SIG-M5 (cell line): Measurements from ENCODE around the gene LYPD4.
"Not testable (repeated sequence)": the region's sequence is repeated elsewhere in the genome, so short reads cannot be mapped to it uniquely, and the experiment has no call there.

Experiments
- DNase-seq: peaks from one replicate; lab custom pipeline; 2025; lab: John Stamatoyannopoulos, UW

LYPD4 gene

GRCh38 chr19:41799444-41800000, 45.0 kb downstream of the LYPD4 start:
- no peak for DNase-seq

GRCh38 chr19:41796901-41797300, 47.6 kb downstream of the LYPD4 start:
- no peak for DNase-seq

DNA sequence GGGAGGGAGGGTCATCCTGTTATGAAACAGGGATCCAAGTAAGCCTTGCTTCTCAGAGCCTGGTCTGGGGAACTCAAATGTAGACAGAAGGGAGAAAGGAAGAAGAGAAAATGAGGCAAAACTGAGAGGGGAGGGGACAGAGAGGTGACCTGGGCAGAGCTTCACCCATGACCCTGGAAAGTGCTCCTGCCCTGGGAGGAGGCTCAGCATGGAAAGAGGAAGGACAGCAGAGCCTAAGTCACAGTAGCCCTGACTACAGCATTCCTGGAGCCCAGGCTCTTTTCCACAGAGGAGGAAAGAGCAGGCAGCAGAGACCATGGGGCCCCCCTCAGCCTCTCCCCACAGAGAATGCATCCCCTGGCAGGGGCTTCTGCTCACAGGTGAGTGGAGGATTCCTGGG, 48.1 kb downstream of the LYPD4 start, which contains the start of gene CEACAM3:
Gene CEACAM3 (plus strand): TSS at position 226 of the 400 bp plus-strand sequence. CDS start 91 bp downstream, at position 317.
- DNase-seq = no peak

- no peak for DNase-seq
Observed at GRCh38 chr19:41795031-41795461, 49.4 kb downstream of the LYPD4 start.

DNA sequence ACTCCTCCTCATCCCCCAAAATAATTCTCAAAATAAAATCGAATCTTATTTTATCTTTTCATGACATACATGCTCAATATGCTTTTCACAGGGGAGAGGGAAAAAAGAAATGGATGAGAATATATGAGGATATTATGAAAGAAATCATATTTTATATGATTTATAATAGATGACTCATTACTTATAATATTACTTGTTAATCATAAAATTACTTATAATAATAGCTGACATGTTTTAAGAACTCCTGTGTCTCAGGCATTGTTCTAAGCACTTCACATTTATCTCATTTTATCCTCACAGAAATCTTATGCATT, 51.1 kb downstream of the LYPD4 start:
- DNase-seq = no peak

DNA sequence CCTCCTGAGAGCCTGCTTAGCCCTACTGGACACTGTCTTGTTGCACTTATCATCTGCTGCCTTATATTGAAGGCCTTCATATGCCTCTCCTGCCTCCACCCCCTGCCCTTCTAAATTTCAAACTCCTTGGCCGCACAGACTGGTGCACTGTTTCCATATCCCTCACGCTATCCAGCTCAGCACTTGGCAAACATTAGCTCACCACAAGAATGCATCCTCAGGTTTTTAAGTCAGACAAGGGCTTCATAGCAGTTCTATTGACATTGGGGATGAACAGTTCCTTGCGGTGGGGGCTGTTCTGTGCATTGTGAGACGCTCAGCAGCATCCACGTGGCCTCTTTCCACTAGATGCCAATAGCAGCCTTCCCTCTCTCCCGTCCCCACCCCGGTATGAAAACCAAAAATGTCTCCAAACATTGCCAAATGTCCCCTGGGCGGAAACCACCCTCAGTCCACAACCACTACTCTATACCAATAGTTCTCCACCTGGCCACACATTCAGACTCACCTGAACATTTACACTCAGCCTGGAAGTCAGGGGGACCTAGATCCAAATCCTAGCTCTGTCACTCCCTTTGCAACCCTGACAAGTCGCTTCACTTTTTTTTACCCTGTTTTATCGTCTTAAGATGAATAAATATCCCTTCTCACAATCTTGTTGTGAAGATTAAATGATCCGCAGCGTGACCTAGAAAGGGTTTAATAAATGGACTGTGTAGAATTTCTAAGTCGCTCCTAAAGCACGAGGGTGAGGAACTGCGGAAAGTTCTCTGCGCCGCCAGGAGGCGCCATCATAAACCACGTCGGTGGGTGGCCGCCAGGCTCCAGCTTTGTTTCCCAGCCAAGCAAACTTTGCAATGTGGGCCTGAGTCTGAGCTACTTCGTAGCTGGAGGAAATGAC, 51.7 kb downstream of the LYPD4 start:
- DNase-seq = no peak

DNA sequence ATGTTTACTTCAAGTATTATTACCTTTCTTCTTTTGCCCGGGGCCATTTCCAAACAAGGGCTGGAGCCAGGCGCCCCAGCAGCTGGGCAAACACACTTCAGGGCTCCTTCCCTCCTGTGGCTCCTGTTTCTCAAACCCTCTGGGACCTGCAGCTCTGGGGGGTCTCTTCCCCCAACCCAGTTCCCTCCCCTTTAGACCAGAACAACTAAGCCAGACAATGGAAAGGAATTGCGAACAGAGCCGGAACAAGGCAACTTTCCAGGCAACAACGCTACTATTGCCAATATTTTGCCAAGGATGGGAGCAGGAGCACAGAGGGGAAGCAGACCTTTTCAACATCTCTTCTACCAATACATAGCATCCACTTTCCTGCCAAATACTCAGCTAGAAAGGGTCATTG, 55.4 kb downstream of the LYPD4 start:
- DNase-seq = not testable (repeated sequence)

GRCh38 chr19:41788518-41788917, 56.0 kb downstream of the LYPD4 start:
- DNase-seq = not testable (repeated sequence)
